GM21717 (cell line): ENCODE measurements around the gene ACSS2.

Source experiments
- ATAC-seq: cut with Tn5 transposase; IDR thresholded peaks from one replicate; pipeline ENCODE4 v1.9.1; 2021; ENCODE audit warnings: mild to moderate bottlenecking, moderate library complexity; ENCODE audit not compliant: unreplicated experiment

The ACSS2 gene

DNA sequence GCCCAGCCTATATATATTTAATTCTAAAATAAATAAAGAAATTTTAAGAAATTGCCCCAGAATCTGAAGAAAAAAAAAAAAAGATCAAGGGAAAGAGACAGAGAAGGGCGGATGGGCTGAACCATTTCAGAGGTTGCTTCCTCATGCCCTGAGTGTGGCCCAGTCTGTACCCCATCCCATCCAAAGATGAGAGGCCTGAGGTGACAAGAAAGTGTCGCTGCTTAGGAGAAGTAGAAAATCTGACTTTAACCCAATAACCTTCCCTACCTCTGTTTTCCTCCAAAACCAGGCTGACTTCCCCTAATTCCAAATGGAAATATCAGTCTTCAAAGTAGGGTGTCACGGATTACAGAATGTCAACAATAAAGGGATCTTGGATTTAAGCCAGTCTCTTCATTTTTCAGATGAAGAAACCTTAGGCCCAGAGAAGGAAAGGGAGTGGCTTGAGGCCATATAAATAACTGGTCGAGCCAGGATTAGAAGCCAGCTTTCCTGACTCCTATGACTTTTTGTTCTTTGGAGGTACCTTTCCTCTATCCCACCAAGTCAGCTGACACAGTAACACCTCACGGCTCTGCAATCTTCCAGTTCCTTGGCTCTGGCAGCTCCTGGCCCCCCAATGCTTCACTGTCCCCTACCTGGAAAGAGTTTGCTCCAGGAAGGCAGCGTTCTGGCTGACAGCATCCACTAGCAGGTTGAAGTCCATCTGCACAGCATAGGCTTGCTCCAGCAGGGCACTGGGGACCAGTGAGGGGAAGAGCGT is 69.1 kb downstream of the ACSS2 start:
- ATAC-seq: no peak

DNA sequence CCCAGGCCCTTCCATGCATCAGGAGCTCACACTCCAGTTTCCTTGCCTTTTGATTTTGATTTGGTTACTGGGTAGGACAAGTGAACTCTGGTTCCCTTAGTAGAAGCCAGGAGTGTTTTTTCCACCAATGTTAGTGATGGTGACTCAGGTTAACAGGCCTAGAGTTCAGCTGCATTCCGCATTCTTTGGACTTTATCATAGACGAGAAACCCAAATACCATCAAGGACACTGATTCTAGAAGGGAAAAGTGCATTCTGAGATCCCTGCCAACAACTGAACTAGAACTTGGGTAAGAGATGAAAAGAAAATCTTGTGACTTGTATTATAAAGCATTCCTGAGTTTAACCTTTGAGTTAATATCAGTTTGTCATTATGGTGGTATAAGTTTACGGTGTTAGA is 70.2 kb downstream of the ACSS2 start:
- ATAC-seq: no peak

DNA sequence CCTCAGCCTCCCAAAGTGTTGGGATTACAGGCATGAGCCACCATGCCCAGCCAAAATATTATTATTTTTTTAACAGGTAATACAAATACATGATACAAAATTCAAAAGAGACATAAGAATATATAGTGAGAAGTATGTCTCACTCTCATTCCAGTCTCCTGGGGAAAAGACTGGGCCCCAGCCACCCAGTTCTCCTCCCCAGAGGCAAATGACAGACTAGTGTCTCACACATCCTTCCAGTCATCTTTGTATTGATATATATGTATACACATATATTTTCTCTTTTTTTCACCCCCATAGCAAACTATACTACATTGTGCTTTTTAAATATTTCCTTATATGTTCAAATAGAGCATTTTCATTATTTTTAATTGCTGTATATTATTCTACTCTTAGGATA is 70.9 kb downstream of the ACSS2 start:
- ATAC-seq: no peak

DNA sequence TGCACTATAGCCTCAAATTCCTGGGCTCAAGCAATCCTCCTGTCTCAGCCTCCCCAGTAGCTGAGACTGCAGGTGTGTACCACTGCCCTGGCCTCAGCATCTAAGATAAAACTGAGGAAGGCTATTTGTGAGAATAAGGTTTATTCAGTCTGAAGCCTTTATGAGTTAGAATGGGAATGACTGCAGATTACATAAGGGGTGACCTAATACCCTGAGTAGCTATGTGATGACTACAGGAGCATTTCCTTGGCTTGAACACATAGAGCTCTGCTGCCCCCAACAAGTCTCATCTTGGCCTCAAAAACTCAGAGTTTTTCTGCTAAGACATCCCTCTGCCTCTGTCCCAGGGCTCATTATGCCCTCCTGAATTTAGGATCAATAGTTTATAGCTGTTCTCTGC is 71.6 kb downstream of the ACSS2 start:
- ATAC-seq: no peak

DNA sequence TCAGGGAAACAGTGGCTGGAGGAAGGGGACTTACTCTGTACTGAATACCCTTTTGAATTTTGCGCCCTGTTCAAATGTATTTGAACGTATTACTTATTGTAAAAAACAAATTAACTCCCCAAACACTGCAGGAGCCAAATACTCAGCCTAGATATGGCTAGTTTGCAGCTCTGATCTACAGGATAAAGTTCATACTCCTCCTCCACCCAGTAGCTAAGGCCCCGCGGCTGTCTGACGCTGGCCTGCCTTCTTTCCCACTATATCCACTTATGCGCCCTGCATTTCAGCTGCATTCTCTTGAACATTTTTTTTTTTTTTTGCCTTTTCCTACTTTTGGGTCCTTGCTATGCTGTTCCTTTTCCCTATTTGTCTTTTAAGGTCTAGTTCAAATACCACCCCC is 72.7 kb downstream of the ACSS2 start:
- ATAC-seq: no peak

DNA sequence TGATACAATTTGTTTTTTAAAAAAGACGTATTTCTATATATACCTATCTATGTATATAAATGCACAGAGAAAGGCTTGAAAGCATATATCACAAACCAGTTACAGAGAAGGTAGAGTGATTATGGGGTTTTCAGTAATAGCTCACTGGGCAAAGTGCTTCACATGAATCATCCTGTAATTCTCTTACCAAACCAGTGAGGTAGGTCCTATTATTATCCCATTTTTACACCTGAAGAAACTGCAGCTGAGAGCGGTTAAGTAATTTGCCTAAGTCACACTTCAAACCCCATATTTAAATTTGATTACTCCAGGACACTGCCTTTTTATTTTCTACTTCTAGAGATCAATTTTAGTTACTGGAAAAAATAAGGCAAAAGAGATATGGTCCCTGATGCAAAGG is 74.8 kb downstream of the ACSS2 start:
- ATAC-seq: no peak

DNA sequence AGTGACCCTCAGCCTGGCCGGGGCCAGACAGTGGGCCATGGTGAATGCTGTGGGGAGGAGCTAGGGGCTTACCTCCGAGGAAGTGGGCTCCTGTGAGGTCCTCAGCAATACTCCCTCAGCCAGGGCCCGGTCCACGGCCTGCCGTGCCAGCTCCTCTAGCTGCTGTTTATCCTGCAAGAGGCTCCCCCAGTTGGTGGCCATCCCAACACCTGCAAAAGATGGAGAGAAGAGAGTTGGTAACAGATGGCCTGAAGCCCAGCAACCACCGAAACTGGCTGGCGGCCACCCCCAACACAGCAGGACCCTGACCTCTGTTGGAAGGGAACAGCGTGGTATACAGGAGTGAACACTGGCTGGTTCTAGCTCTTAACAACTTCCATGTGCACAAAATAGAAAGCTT is 75.2 kb downstream of the ACSS2 start:
- no peak for ATAC-seq

DNA sequence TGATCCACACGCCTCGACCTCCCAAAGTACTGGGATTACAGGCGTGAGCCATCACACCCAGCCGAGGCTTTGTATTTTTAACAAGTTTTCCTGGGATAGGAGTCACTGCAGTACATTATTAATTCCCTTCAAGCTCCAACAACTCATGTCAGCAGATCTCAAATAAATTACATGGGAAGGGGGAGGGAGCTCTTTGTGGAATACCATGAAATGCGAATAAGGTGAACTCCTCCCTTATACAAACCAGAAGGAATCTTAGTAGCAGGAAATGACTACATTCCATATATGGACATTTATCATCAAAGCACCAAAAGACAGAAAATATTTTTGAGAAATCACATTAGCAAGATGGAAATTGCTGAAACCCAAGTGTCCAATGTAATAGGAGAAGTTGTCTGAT is 76.3 kb downstream of the ACSS2 start:
- no peak for ATAC-seq

DNA sequence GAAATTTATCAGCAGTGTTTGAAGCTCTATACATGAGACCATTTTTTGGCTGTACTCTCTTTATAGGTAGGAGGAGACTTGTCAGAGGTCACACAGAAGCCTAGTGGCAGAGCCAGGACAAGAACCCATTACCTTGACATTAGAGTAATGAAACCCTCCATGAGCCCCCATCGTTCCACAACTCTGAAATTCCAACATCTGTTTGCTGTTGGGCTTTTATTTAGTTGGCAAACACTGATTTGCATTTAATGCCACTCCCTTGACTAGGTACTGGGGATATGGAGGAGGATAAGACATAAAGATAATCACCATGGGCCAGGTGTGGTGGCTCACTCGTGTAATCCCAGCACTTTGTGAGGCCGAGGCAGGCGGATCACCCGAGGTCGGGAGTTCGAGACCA is 77.5 kb downstream of the ACSS2 start:
- no peak for ATAC-seq

DNA sequence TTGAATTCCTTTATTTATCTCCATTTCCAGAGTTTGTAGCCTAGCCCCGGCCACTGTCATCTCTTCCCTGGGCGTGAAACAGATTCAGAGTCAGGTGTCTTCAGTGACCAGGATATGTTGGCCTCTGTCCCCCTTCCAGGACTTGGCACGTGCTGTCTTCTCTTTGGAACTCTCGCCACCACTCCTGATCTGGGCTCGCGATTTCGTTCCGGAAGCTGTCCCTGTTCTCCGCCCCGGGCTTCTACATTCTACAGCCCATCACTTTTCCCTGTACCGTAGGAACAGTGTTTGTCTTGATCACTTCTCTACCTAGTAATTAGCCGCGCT is 78.5 kb downstream of the ACSS2 start:
- no peak for ATAC-seq

DNA sequence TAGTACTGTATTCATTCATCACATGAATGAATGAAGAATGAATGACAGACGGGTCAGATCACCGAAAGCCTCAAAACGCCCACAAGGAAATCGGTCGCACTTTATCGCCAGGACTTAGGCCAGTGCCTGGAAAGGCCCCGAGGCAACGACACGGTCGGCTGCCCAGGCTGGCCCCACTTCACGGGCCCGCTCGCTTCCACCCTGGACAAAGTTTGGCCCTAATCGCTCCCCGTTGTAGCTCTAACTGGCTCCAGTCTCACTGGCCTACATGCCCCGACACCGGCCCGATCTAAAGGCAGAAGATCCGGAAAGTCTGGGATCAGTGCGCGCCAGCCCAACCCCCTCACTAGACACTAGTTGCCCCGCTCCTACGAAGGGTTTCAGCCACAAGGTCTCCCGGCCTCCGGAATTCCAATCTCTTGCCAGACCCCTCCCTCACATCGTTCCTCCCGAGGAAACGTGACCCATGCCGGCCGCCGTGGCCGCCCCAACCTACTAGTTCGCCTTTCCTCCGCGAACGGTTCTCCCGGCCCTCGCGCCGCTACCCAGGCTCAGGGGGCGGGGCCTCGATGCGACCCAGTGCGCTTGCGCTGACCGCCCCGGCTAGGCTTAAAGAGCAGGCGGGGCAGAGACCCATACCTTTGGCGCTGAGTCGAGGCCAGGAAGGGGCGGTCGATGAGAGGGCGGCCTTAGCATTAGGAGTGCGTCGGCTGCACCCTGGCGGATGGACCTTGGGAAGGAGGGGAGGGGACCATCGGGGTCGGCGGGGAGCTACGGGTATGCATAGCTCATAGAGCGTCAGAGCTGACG is 79.0 kb downstream of the ACSS2 start, which contains the start of the genes GSS and MYH7B:
Gene GSS, minus strand, starts transcription at position 576 of the 810 bp plus-strand sequence. CDS start 3,954 bp downstream, outside the sequence.
Gene MYH7B, plus strand, starts transcription at position 638 of the 810 bp plus-strand sequence. CDS start 22,138 bp downstream, outside the sequence.
- peak; percentile 74 for ATAC-seq

DNA sequence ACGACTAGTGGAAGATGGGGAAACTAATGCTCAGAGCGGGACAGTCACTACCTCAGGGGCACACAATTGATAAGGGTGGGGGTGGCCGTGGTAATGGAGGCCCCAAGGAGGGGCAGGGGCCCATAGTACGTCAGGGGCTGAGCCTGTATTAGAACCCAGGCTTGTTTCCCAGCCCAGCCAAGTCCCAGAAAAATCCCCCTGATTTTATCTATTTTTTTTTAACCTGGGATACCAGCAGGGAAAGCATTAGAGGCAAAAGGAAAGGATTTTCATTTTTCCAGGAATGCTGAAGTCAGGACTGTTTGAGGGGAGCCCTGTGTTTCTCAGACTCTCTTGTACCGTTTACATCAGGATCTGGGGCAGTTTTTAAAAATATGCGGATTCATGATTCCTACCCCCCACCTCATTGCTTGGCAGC is 79.6 kb downstream of the ACSS2 start:
- ATAC-seq: no peak

DNA sequence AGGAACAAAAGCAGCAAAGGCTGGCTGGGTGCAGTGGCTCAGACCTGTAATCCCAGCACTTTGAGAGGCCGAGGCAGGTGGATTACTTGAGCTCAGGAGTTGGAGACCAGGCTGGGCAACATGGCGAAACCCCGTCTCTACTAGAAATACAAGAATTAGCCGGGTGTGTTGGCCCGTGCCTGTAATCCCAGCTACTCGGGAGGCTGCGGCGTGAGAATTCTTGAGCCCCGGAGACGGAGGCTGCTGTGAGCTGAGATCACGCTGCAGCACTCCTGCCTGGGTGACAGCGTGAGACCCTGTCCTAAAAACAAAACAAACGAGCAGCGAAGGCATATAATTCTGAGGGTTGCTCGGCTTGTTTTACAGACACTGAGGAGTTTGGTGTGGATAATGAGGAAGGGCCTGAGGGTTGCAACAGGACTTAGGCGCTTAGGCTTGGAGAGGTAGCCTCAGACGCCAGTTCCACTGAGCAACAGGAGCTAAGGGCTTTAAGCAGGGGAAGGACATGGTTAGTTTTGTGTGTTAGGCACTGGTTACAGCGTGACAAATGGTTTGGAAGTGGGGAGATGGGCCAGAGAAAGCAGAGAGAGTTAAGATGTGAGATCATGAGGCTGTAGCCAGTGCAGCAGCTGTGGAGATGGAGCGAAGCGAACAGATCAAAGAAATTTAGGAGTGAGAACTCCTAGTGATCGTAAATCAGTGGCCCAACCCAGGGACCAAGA is 80.5 kb downstream of the ACSS2 start:
- ATAC-seq: no peak

DNA sequence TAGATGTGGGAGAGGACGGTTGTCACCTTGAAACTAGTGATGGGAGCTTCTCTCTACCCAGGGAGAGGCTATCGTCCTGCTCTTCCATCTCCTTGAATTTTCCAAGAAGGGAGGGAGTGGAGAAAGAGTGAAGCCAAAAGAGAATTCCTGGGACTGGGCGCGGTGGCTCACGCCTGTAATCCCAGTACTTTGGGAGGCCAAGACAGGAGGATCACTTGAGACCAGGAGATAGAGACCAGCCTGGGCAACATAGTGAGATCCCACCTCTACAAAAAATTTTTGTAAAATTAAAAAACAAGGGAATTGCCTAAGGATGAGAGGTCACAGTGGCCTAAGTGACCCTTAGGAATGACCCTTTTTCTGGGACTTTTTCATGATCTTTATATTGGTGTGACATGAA is 88.1 kb downstream of the ACSS2 start:
- ATAC-seq: no peak

DNA sequence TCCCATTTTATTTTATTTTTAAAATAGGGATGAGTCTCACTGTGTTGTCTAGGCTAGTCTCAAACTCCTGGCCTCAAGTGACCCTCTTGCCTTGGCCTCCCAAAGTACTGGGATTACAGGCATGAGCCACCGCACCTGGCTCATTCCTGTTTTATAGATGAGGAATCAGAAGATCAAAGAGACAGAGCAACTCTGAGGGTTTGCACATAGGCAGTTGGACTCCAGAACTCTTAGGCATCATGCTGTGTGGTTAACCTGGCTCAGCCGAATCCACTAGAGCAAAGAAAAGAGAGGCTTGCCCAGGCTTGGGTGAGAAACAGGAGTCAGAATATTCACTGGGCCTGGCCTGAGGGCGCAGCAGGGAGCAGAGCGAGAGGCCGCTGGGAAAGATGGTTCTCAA is 88.6 kb downstream of the ACSS2 start:
- no peak for ATAC-seq

DNA sequence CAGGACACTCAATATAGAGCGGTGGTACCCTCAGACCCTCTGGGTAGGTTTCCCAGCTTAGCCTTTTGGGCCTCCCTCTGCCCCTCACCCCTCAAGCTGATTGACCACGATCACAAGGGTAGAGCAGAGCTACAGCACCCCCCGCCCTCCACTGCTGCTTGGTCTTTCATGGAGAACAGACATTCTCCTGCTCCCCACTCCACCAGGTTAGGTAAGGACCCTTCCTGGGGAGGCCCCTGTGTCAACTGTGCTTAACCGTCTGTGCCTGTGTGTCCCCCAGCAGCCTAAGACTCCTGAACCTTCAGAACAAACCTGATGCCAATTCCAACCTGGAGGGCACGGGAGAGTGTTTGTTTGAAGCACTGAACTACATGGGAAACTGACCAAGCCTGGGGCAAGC is 91.0 kb downstream of the ACSS2 start:
- no peak for ATAC-seq

DNA sequence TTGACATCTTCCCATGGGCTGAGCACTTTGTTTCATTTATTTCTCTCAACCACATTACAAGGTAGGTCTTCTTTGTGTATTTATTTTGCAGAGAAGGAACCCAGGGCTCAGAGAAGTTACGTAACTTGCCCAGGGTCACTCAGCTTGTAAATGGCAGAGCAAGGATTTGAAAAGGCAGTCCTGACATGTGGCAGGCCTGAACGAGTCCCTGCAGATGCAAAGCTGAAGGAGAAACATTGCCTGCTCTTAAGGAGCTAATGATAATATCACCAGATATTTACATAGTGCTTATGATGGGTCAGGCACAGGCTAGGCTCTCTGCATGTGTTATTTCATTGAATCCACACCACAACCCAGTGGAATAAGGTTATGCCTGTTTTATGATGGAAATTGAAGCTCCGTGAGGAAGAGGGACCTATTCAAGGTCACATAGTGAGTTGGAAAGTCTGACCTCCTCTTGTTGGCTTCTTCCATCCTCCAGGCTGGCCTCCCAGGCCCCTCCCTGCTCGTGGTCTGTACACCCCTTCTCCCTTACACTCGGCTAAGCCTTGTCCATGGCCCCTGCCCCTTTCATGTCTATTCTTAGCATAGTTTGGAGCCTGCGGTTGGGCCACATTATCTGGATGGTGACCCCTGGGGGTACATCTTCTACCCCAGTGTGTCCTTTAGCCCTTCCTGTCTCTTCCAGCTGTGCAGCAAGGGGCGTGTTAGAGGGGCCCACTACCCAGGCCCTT is 91.8 kb downstream of the ACSS2 start:
- no peak for ATAC-seq

DNA sequence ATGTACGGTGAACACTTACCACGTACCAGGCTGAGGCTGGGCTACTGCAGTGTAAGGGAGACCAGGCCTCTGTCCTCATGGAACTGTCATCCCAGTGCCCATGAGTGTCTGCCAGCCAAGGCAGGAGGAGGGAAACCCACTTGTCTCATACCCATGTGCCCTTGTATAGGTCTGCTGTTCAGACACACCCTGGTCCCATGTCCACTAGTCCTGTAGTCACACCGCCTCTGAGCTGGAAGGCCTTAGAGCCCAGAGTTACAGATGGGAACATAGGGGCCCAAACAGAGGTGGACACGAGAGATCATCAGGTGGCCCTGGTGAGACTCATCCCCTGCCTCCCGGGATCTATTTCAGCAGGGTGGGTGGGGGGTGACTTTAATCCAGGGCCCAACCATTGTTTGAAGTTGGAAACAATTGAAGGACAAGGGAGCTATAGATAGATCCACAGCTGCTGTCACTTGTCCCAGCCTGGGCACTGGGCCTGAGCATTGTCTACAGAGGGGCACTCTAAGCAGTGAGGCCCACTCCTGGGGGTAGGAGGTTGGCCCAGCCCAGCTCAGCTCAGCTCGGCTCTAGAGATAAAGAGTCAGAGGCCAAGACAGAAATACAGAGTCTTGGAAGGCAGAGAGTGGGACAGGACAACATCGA is 93.9 kb downstream of the ACSS2 start:
- ATAC-seq: no peak

DNA sequence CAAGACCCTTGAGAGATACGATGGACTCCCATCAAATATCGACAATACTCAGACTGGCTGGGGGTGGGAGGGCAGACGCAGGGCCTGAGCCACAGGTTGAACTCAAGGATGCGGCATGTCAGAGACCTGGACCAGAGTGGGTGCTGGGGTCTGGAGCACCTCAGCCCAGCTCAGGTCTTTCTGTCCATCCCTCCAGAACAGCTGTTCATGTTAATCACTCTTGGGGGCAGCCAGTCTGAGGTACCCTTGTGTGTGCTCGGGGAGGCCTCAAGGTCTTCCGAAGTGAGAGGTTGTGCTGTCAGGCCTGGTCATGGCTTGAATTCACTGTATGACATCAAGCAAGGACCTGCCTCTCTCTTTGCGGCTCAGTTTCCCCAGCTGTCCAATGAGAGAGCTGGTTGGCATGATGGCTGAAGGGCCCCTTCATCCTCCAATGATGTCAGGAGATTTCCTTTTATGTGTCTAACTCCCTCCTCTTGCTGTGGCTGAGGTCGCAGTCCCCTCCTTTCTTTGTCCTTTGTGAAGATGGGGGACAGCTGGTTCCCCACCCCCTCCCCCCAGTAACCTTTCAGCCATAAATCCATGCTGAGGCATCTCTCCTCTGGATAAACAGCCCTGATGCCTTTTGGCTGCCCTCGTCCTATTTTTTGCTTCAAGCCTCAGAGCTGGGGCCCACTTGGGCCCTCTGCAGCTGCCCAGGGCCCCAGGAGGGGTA is 94.6 kb downstream of the ACSS2 start:
- ATAC-seq: no peak
